GM18520 (cell line): ENCODE measurements around the gene CETP.
"Not testable (repeated sequence)": the region's sequence is repeated elsewhere in the genome, so short reads cannot be mapped to it uniquely, and the experiment has no call there.

Source experiments
- ATAC-seq: cut with Tn5 transposase; IDR thresholded peaks from one replicate; pipeline ENCODE4 v1.9.1; 2021; ENCODE audit not compliant: unreplicated experiment

CETP gene

DNA sequence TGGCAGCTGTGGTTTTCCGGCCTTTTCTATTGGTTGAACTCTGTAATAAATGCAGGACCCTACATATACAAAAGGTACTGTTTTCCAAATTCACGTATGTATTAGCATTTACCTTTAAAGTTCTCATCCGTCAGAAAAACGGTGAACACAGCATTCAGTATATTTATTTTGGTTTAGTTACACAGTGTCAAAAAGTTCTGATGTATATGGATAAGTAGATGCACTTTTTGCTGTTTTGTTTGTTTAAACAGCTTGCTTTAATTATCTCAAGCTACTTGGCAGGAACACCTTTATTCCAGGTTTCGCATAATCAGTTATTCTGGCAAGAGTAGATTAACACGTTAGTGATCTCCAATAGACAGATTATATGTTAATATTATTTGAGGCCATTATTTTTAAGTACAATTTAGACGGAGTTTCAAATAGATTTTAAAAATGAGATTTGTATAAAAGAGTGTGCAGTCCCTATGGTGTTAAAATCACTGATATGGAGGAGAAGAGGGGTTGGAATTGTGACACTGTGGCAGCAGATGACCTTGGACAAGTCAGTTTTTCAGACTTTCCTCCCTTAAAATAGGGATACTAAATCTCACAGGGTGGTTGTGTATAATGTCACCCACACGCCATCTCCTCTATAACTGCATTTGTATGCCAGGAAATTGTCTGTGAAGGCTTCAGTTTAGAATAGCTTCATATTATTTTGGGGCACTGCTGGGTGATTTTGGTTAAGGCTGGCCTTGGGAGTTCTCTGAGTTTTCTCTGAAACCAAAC is 27.7 kb upstream of the CETP start:
- no peak for ATAC-seq

DNA sequence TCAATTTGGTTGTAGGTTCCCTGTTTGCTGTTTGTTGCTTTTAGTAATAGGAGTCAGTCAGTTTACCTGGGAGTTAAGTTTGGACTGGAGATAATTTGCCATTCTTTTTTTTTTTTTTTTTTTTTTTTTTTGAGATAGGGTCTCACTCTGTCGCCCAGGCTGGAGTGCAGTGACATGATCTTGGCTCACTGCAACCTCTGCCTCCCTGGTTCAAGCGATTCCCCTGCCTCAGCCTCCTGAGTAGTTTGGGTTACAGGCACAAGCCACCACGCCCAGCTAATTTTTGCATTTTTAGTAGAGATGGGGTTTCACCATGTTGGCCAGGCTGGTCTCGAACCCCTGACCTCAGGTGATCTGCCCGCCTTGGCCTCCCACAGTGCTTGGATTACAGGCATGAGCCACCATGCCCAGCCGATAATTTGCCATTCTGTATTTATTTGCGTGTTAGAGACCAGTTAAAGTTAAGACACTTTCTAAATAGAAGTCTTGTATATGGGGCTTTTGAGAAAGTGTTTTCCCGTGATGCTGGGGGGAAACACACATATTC is 27.1 kb upstream of the CETP start:
- not testable (repeated sequence) for ATAC-seq

DNA sequence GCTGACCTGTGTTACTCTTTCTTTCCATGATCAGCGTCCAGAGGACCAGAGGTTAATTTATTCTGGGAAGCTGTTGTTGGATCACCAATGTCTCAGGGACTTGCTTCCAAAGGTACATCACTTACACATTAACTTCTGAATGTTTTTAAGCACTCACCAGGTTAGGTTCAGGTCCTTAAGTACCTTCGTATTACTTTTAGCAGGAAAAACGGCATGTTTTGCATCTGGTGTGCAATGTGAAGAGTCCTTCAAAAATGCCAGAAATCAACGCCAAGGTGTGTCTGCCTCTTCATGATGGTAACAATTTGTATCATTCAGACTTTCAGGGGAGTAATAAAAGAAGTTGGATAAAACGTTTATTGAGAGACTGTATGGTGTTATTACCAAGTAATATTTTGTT is 26.5 kb upstream of the CETP start:
- ATAC-seq = no peak

GRCh38 chr16:56936491-56936890 is 25.3 kb upstream of the CETP start:
- ATAC-seq = no peak

GRCh38 chr16:56936950-56937349 is 24.8 kb upstream of the CETP start:
- no peak for ATAC-seq

GRCh38 chr16:56938664-56939513 is 22.9 kb upstream of the CETP start:
- no peak for ATAC-seq

DNA sequence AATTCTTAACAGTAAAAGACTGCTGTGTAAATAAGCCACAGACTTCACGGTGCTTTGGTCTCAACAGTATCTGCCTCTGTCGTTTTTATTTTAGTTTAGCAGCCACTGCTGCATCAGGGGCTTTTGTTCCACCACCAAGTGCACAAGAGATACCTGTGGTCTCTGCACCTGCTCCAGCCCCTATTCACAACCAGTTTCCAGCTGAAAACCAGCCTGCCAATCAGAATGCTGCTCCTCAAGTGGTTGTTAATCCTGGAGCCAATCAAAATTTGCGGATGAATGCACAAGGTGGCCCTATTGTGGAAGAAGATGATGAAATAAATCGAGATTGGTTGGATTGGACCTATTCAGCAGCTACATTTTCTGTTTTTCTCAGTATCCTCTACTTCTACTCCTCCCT is 21.9 kb upstream of the CETP start:
- ATAC-seq = no peak

DNA sequence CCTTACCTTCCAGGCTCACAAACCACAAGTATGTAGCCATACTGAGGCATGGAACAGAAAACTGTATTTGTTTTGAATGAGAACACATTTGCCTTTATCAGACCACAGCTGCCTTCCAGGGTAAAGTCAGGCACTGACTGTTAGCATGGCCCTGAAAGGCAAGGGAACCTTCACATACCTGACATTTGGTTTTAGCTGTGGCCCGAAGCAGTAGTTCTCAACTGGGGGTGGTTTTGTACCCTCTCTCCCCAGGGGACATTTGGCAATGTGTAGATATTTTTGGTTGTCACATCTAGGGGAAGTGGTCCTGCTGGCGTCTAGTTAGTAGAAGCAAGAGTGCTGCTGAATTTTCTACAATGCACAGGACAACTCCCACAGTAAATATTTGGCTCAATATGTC is 20.7 kb upstream of the CETP start:
- ATAC-seq = no peak

GRCh38 chr16:56941856-56942331 is 19.9 kb upstream of the CETP start:
- ATAC-seq = no peak

DNA sequence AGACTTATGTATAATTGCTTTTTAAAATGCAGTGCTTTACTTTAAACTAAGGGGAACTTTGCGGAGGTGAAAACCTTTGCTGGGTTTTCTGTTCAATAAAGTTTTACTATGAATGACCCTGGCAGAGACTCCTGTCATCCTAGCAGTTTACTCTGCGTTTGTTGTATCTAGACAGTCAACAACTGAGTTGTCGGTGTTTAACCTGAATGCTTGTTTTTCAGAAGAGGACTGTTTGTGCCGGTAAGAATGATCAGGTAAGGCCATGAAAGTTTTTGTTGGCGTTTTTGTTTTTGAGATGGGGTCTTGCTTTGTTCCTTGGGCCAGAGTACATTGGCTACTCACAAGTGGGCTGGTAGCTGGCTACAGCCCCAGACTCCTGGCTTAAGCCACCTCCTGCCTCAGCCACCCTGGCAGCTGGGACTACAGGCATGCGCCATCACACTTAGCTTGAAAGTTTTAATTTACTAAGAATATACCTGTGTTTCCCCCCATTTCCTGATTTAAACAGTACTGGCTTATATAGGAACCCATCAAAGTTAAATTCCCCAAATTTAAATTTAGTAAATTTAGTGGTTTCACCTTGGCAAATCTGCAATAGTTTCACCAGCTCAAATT is 17.9 kb upstream of the CETP start:
- no peak for ATAC-seq

- peak; percentile 31 for ATAC-seq
These were observed 16.6 kb upstream of the CETP start for GRCh38 chr16:56944954-56945839.

- no peak for ATAC-seq
These were observed 15.8 kb upstream of the CETP start for GRCh38 chr16:56945847-56946527.

GRCh38 chr16:56946767-56947603 is 14.8 kb upstream of the CETP start:
- no peak for ATAC-seq

DNA sequence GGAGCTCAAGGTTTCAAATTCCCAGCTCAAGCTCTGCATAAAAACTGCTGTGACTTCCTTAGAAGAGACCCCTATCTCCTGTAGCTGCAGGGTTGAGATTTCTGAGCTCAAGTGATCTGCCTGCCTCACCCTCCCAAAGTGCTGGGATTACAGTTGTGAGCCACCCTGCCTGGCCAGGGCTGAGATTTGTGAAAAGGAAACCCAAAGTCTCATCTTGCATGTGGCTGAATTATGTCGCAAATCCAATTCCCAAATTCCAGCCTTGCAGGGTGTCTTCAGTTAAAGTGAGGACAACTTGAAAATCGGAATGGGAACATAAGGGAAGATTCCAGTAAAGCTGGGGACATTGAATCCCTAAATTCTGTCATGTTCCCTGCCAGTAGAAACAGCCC is 14.2 kb upstream of the CETP start:
- ATAC-seq = no peak

DNA sequence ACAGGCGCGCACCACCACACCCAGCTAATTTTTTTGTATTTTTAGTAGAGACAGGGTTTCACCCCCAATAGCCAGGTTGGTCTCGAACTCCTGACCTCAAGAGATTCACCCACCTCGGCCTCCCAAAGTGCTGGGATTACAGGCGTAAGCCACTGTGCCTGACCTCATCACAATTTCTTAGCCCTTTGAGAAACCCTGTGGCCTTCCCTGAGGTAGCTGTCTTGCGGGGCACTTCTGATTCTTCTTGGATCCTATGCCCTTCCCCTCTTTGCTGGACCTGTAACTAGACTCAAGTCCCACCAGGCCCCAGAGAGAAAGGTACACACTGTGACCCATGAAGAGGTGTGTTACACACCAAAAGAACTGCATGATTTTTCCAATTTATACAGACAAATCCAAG is 13.5 kb upstream of the CETP start:
- no peak for ATAC-seq

- no peak for ATAC-seq
These were observed 11.7 kb upstream of the CETP start for GRCh38 chr16:56950051-56950450.

- no peak for ATAC-seq
These were observed 11.3 kb upstream of the CETP start for GRCh38 chr16:56950455-56950854.

DNA sequence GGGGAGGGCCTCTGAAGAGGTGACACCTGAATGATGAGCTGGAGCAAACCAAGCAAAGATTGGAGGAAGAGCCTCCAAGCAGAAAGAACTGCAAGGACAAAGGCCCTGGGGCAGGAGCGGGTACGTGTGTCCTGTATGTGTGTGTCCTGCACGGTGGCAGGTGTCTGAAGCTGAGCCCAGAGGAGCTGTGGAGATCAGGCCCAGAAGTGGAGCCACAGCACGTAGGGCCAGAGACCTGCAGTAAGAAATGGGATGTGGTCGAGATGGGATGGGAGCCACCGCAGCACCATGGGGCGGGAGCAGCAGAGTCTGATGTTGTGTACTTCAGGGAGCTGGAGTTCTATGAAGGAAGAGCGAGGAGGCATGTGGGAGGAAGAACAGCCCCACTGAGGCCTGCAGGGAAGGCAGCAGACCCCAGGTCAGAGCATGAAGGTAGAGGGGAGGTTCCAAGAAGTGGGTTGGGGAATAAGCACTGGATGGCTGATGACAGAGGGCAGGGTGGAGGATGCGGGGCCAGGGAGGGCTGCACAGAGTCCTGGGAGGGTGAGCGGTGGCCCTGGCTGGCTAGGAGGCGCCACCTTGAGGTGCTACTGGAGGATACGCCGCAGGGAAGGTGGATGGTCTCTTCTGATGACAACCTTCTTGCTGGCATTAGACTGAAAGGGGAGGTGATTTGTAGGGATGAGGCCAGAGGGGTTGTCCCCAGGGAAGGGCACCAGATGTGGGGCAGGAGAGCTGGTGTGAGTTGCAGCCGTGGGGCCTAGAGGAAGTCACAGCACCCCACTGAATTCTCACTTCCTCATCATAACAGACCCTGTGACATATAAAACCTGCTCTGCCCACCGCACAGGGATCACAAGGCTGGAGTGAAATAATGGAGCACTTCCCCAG is 10.6 kb upstream of the CETP start:
- ATAC-seq = no peak
